SK-N-SH (cell line): ENCODE data around the gene MAD2L2.

Source experiments
- EZH2phosphoT487 ChIP-seq: fragments of 200-600 bp; sonication (generic); IDR thresholded peaks from 2 replicates; pipeline ENCODE4 v1.6.1; 2017; ENCODE audit warnings: low read depth, mixed run types, mild to moderate bottlenecking, antibody characterized with exemption, moderate library complexity, borderline replicate concordance
- POLR2AphosphoS5 ChIP-seq: IDR thresholded peaks from 2 replicates; pipeline ENCODE4 v1.6.1; 2012; ENCODE audit warnings: low read depth, low read length
- TCF12 ChIP-seq: IDR thresholded peaks from 2 replicates; pipeline ENCODE4 v1.4.0; 2012
- YY1 ChIP-seq: IDR thresholded peaks from 2 replicates; pipeline ENCODE4 v1.4.0; 2012; ENCODE audit warnings: low read depth, mild to moderate bottlenecking
- TF ChIP-seq, protein P1 (sequence below): IDR thresholded peaks from 2 replicates; pipeline ENCODE4 v1.4.0; 2012; ENCODE audit warnings: low read depth
- TF ChIP-seq, protein P2 (sequence below): fragments of 200-600 bp; sonication (generic); IDR thresholded peaks from 2 replicates; pipeline ENCODE4 v1.6.1; 2017; ENCODE audit warnings: antibody characterized with exemption, mild to moderate bottlenecking, moderate library complexity

DNA sequence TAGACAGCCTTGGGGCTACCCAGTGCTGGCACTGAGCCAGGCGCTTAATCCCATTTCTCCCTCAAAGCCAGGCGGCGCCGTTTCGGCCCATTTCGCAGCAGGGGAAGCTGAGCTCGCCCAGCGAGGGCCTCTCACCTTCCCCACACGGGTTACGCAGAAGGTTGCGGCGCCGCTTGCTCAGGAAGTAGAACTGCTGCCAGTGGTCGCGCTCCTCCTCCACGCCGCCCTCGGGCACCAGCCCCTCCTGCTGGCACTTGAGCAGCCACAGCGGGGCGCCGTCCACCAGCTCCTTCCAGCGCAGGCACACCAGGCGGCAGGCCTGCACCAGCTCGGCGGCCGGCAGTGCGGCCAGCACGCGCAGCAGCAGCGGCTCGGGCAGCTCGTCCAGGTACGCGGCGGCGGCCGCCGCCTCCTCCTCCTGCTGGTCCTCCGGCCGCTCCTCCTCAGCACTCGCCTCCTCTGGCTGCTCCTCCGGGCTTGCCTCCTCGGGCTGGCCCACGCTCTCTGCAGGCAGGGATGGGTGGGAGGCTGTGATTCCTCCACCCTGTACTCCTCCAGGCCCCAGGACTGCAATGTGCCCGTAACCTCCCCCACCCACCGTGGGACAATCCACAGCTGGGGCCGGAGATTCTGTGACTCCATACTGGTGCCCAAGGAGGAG lies 30.5 kb downstream of the MAD2L2 start:
- TF ChIP-seq YY1 = no peak
- TF ChIP-seq, protein P1, sequence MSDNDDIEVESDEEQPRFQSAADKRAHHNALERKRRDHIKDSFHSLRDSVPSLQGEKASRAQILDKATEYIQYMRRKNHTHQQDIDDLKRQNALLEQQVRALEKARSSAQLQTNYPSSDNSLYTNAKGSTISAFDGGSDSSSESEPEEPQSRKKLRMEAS = no peak; the same call in 1 of the 2 replicates
- TF ChIP-seq, protein P2, sequence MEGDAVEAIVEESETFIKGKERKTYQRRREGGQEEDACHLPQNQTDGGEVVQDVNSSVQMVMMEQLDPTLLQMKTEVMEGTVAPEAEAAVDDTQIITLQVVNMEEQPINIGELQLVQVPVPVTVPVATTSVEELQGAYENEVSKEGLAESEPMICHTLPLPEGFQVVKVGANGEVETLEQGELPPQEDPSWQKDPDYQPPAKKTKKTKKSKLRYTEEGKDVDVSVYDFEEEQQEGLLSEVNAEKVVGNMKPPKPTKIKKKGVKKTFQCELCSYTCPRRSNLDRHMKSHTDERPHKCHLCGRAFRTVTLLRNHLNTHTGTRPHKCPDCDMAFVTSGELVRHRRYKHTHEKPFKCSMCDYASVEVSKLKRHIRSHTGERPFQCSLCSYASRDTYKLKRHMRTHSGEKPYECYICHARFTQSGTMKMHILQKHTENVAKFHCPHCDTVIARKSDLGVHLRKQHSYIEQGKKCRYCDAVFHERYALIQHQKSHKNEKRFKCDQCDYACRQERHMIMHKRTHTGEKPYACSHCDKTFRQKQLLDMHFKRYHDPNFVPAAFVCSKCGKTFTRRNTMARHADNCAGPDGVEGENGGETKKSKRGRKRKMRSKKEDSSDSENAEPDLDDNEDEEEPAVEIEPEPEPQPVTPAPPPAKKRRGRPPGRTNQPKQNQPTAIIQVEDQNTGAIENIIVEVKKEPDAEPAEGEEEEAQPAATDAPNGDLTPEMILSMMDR = peak; percentile 63
- TF ChIP-seq POLR2AphosphoS5 = no peak
- TF ChIP-seq TCF12 = no peak
- TF ChIP-seq EZH2phosphoT487 = no peak
